ENCODE data around the gene SNRPD3. TPM values are rescaled to one million over a fixed set of nuclear protein-coding genes. Genes with fewer than 3 reads are reported as not detected.

SNRPD3 gene
- polyA plus RNA-seq, 1 of the 3 experiments (the other 2 are of a cell fraction): 177 TPM

DNA sequence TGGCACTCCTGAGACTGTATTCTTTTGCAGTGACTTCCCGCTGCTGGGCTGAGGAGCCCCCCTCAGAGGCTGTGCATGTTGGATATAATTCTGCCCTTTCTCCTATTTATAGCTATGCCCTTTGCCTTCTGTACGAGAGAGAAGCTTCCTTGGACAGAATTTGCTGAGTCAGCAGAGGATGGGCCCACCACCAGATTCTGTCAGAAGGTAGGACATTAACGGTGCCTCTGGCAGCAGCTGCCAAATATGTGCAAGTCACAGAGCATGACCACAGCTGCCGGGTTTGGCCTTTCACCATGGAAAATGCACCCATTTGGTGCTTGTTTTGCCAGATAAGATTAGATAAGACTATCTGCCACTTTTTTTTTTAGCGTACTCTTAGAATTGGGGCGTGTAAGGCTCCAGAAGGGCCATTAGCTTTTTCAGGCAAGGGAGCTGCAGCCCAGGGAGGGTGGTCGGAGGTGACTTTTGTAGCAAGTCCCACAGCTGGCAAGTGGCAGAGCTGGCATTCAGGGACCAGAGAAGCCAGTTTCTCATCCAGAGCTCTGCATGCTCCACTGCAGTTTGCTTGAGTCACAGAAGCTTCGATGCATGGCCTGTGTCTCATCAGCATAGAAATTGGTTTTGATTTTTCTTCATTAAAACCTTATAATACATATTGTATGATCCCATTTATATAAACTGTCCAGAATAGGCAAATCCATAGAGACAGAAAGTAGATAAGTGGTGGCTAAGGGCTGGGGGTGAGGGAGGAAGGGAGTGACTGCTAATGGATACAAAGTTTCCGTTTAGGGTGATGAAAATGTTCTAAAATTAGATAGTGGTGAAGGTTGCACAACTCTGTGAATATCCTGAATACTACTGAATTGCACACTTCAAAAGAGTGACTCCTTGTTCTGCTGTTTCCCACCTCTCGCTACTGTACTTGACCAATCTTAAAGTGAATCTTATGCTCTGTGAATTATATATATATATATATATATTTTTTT is 44.9 kb upstream of the SNRPD3 start:
- Histone ChIP-seq H3K4me1 (ENCODE audit: control insufficient read depth in 1 of 2, insufficient read depth in 2 of 2, low read depth in 1 of 2, low read length in 1 of 2) (peaks cover 0 to 2% of the 10 kb centered on the region in 2 experiments; a peak in 2 of 4 replicates), H3F3A (replicated peaks; ENCODE audit: insufficient read depth) (peaks cover 3% of the 10 kb centered on the region), H3K9me3 (no peaks in the 10 kb centered on the region), H3K36me3 (replicated peaks in 1 of 2; ENCODE audit: control insufficient read depth in 1 of 2, insufficient read depth in 2 of 2, low read length in 1 of 2) (no peaks in the 10 kb centered on the region), H4K20me1 (ENCODE audit: insufficient read depth) (no peaks in the 10 kb centered on the region), H3K9ac (no peak overlapping the region), H3K79me2 (ENCODE audit: insufficient read depth) (no peaks in the 10 kb centered on the region), H3K27ac (ENCODE audit: low read depth in 2 of 2, low read length in 1 of 2) (no peak overlapping the region), H2AFZ (ENCODE audit: low read depth) (no peak overlapping the region), H3K9me2 (no peaks in the 10 kb centered on the region), H3K4me3 (ENCODE audit: low read depth in 2 of 2, low read length in 1 of 2) (no peak overlapping the region), H3K4me2 (no peak overlapping the region), H3K27me3 (ENCODE audit: insufficient read depth) (no peaks in the 10 kb centered on the region)
- TF ChIP-seq RFX5 (IDR thresholded peaks at IDR 0.05; ENCODE audit: low read length) (no peak), GABPA (IDR thresholded peaks at IDR 0.05; ENCODE audit: low read depth) (no peak), RCOR1 (IDR thresholded peaks at IDR 0.05; ENCODE audit: low read length) (no peak), RXRA (IDR thresholded peaks at IDR 0.05; ENCODE audit: borderline replicate concordance, low read depth) (no peak), ZBTB33 (IDR thresholded peaks at IDR 0.05; ENCODE audit: borderline replicate concordance, low read depth) (no peak), CTCF (IDR thresholded peaks at IDR 0.05) (no peak), FOXM1 (IDR thresholded peaks at IDR 0.05; ENCODE audit: low read depth) (no peak), IRF3 (IDR thresholded peaks at IDR 0.05; ENCODE audit: low read depth, low read length) (no peak), SIN3A (IDR thresholded peaks at IDR 0.05; ENCODE audit: borderline replicate concordance, low read depth, low read length) (no peak), MXI1 (IDR thresholded peaks at IDR 0.05; ENCODE audit: low read depth, low read length) (no peak), JUND (IDR thresholded peaks at IDR 0.05) (no peak), TCF12 (IDR thresholded peaks at IDR 0.05) (no peak), POLR2AphosphoS5 (IDR thresholded peaks at IDR 0.05; ENCODE audit: low read depth, low read length) (no peak), GATA2 (CRISPR knock-in tag; IDR thresholded peaks at IDR 0.05) (no peak)
- TF ChIP-seq, protein P1, sequence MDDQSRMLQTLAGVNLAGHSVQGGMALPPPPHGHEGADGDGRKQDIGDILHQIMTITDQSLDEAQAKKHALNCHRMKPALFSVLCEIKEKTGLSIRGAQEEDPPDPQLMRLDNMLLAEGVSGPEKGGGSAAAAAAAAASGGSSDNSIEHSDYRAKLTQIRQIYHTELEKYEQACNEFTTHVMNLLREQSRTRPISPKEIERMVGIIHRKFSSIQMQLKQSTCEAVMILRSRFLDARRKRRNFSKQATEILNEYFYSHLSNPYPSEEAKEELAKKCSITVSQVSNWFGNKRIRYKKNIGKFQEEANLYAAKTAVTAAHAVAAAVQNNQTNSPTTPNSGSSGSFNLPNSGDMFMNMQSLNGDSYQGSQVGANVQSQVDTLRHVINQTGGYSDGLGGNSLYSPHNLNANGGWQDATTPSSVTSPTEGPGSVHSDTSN (IDR thresholded peaks at IDR 0.05): no peak
- TF ChIP-seq, protein P2, sequence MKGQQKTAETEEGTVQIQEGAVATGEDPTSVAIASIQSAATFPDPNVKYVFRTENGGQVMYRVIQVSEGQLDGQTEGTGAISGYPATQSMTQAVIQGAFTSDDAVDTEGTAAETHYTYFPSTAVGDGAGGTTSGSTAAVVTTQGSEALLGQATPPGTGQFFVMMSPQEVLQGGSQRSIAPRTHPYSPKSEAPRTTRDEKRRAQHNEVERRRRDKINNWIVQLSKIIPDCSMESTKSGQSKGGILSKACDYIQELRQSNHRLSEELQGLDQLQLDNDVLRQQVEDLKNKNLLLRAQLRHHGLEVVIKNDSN (IDR thresholded peaks at IDR 0.05; ENCODE audit: borderline replicate concordance, low read depth): no peak
- WGBS (ENCODE audit: low lambda C conversion rate): 65% methylated on average over 10 of the region's 10 CpGs
- no peak for DNase-seq
- POLR2A ChIA-PET: no interaction called here
- CTCF ChIA-PET: interaction anchor here (0.8 kb wide), 1 partner anchor 118 kb away, joined by 3 read pairs; no protein-coding TSS in a partner anchor
